Astrocyte (in vitro differentiated cells and primary cell): Measurements from ENCODE around the gene ATP5PO. TPM values are rescaled to one million over a fixed set of nuclear protein-coding genes. Genes with fewer than 3 reads are reported as not detected.

Experiments
- DNase-seq: peaks from one replicate; pipeline ENCODE4 v3.0.0-alpha.2; 2010; ENCODE audit warnings: low read depth
- FAIRE-seq: peaks from 2 replicates; lab custom pipeline; 2011; peaks lifted over from hg19 to GRCh38; lab: Jason Lieb, UNC
- H2AFZ ChIP-seq: 2 replicates; pipeline ENCODE4 v1.6.0; 2012; ENCODE audit warnings: low read depth, low read length, inconsistent platforms
- H3K27ac ChIP-seq: 2 replicates; pipeline ENCODE4 v1.5.1; 2011; ENCODE audit warnings: low read depth, low read length, inconsistent platforms
- H3K27me3 ChIP-seq: 2 replicates; pipeline ENCODE4 v1.6.0; 2011; ENCODE audit warnings: low read length, inconsistent platforms; ENCODE audit not compliant: insufficient read depth
- H3K36me3 ChIP-seq: 2 replicates; pipeline ENCODE4 v1.5.1; 2011; ENCODE audit warnings: low read length, inconsistent platforms; ENCODE audit not compliant: insufficient read depth
- H3K4me1 ChIP-seq: 2 replicates; pipeline ENCODE4 v1.5.1; 2011; ENCODE audit warnings: low read length, inconsistent platforms; ENCODE audit not compliant: insufficient read depth
- H3K4me2 ChIP-seq: 2 replicates; pipeline ENCODE4 v1.6.0; 2012; ENCODE audit warnings: low read length, inconsistent platforms
- H3K4me3 ChIP-seq: 2 replicates; pipeline ENCODE4 v1.5.1; 2011; ENCODE audit warnings: low read depth, mild to moderate bottlenecking, low read length, inconsistent platforms; ENCODE audit not compliant: insufficient read depth
- H3K79me2 ChIP-seq: 2 replicates; pipeline ENCODE4 v1.6.0; 2012; ENCODE audit warnings: mild to moderate bottlenecking, low read length, inconsistent platforms; ENCODE audit not compliant: insufficient read depth
- H3K9ac ChIP-seq: 2 replicates; pipeline ENCODE4 v1.6.0; 2012; ENCODE audit warnings: mild to moderate bottlenecking, low read length, inconsistent platforms
- H3K9me3 ChIP-seq: 2 replicates; pipeline ENCODE4 v1.5.1; 2012; ENCODE audit warnings: low read depth, mild to moderate bottlenecking, low read length, inconsistent platforms; ENCODE audit not compliant: insufficient read depth
- H4K20me1 ChIP-seq: 2 replicates; pipeline ENCODE4 v1.6.0; 2012; ENCODE audit warnings: low read length, inconsistent platforms; ENCODE audit not compliant: insufficient read depth
- H3K27ac Mint-ChIP-seq: one replicate; pipeline ENCODE4 v1.8.0; 2021; ENCODE audit warnings: mild to moderate bottlenecking, mixed read lengths; ENCODE audit not compliant: unreplicated experiment
- H3K27me3 Mint-ChIP-seq: one replicate; pipeline ENCODE4 v1.8.0; 2021; ENCODE audit warnings: low read depth, mixed read lengths; ENCODE audit not compliant: unreplicated experiment
- H3K36me3 Mint-ChIP-seq: one replicate; pipeline ENCODE4 v1.8.0; 2021; ENCODE audit warnings: low read depth, mixed read lengths; ENCODE audit not compliant: unreplicated experiment
- H3K4me1 Mint-ChIP-seq: one replicate; pipeline ENCODE4 v1.8.0; 2021; ENCODE audit warnings: low read depth, mixed read lengths; ENCODE audit not compliant: unreplicated experiment
- H3K4me3 Mint-ChIP-seq: one replicate; pipeline ENCODE4 v1.8.0; 2021; ENCODE audit warnings: mild to moderate bottlenecking, moderate library complexity, mixed read lengths; ENCODE audit not compliant: unreplicated experiment
- H3K9me3 Mint-ChIP-seq: one replicate; pipeline ENCODE4 v1.8.0; 2021; ENCODE audit warnings: mild to moderate bottlenecking, mixed read lengths; ENCODE audit not compliant: unreplicated experiment
- CTCF ChIP-seq: IDR thresholded peaks from 2 replicates; pipeline ENCODE4 v1.5.1; 2011; ENCODE audit warnings: low read depth, mild to moderate bottlenecking, inconsistent platforms, low read length, moderate library complexity; ENCODE audit not compliant: insufficient read depth
- EZH2 ChIP-seq: IDR thresholded peaks from 2 replicates; pipeline ENCODE4 v1.6.1; 2012; ENCODE audit warnings: mild to moderate bottlenecking, low read length, inconsistent platforms; ENCODE audit not compliant: insufficient read depth
- total RNA-seq: library from RNA; stranded (reverse); gene quantifications from 2 replicates; pipeline ENCODE4 v1.2.1, GENCODE V29; 2021

Gene ATP5PO
- total RNA-seq, 1 donor from 2014 or later = 171 TPM

GRCh38 chr21:33896691-33897090, 18.9 kb downstream of the ATP5PO start:
- Histone ChIP-seq H3K27me3 (no peaks in the 10 kb centered on the region), H3K9ac (no peak overlapping the region), H3K9me3 (no peaks in the 10 kb centered on the region), H3K27ac (no peak overlapping the region), H3K79me2 (no peaks in the 10 kb centered on the region), H3K4me2 (no peak overlapping the region), H3K4me3 (no peak overlapping the region), H4K20me1 (no peaks in the 10 kb centered on the region), H3K36me3 (no peaks in the 10 kb centered on the region), H3K4me1 (peaks cover 18% of the 10 kb centered on the region), H2AFZ (no peak overlapping the region)
- DNase-seq = no peak
- no peaks in the 10 kb centered on the region for H3K9me3 Mint-ChIP-seq
- peaks cover 21% of the 10 kb centered on the region for H3K4me1 Mint-ChIP-seq
- no peak for TF ChIP-seq CTCF
- TF ChIP-seq EZH2 = no peak
- FAIRE-seq = no peak
- peaks cover 4% of the 10 kb centered on the region for H3K36me3 Mint-ChIP-seq
- H3K27me3 Mint-ChIP-seq = peaks cover 2% of the 10 kb centered on the region
- no peak overlapping the region for H3K27ac Mint-ChIP-seq
- no peak overlapping the region for H3K4me3 Mint-ChIP-seq

- DNase-seq (peak; percentile 5), FAIRE-seq (no peak)
- Mint-ChIP-seq H3K27me3 (peaks cover 2% of the 10 kb centered on the region), H3K4me3 (no peak overlapping the region), H3K36me3 (no peaks in the 10 kb centered on the region), H3K4me1 (peaks cover 18% of the 10 kb centered on the region), H3K27ac (peak overlapping the region; percentile 75), H3K9me3 (no peaks in the 10 kb centered on the region)
- Histone ChIP-seq H3K4me2 (peak overlapping the region; percentile 80), H2AFZ (peak overlapping the region; percentile 72), H3K9ac (no peak overlapping the region), H4K20me1 (no peaks in the 10 kb centered on the region), H3K79me2 (no peaks in the 10 kb centered on the region), H3K4me3 (no peak overlapping the region), H3K27ac (no peak overlapping the region), H3K36me3 (no peaks in the 10 kb centered on the region), H3K4me1 (peaks cover 18% of the 10 kb centered on the region), H3K9me3 (no peaks in the 10 kb centered on the region), H3K27me3 (no peaks in the 10 kb centered on the region)
- TF ChIP-seq CTCF (no peak), EZH2 (no peak)
Observed at GRCh38 chr21:33895356-33895755, 20.2 kb downstream of the ATP5PO start.

- Mint-ChIP-seq H3K4me3 (peak overlapping the region; percentile 47), H3K27me3 (peaks cover 2% of the 10 kb centered on the region), H3K36me3 (no peaks in the 10 kb centered on the region), H3K9me3 (no peaks in the 10 kb centered on the region), H3K27ac (peak overlapping the region; percentile 13), H3K4me1 (peaks cover 18% of the 10 kb centered on the region)
- Histone ChIP-seq H2AFZ (peak overlapping the region; percentile 72), H4K20me1 (no peaks in the 10 kb centered on the region), H3K4me2 (peak overlapping the region; percentile 80), H3K9me3 (no peaks in the 10 kb centered on the region), H3K79me2 (no peaks in the 10 kb centered on the region), H3K36me3 (no peaks in the 10 kb centered on the region), H3K27me3 (no peaks in the 10 kb centered on the region), H3K4me1 (peaks cover 18% of the 10 kb centered on the region), H3K27ac (no peak overlapping the region), H3K4me3 (peak overlapping the region; percentile 18), H3K9ac (peak overlapping the region; percentile 35)
- peak; percentile 81 for FAIRE-seq
- DNase-seq = peak; percentile 82
- TF ChIP-seq EZH2 (no peak), CTCF (peak; percentile 78)
Observed at GRCh38 chr21:33894736-33895288, 20.8 kb downstream of the ATP5PO start.
